Subcutaneous adipose tissue (tissue), 4 donors: ENCODE measurements around the gene FNDC3A. TPM values are rescaled to one million over a fixed set of nuclear protein-coding genes. Genes with fewer than 3 reads are reported as not detected.

Experiments used
- total RNA-seq, 4 donors: library from RNA; depleted of rRNA; stranded (reverse); fragments of >200 nt; gene quantifications; one replicate each; pipeline ENCODE4 v1.1.0, GENCODE V29; 2016
- TF ChIP-seq, protein P1 (sequence below): fragments of 450-650 bp; IDR thresholded peaks from one replicate; pipeline ENCODE4 v1.5.1; 2016; ENCODE audit warnings: low read depth, mild to moderate bottlenecking, control low read depth, antibody characterized with exemption, moderate library complexity

Gene FNDC3A
- total RNA-seq, 4 donors from 2014 or later: 30.1 to 61.2 (median 47.2) TPM

DNA sequence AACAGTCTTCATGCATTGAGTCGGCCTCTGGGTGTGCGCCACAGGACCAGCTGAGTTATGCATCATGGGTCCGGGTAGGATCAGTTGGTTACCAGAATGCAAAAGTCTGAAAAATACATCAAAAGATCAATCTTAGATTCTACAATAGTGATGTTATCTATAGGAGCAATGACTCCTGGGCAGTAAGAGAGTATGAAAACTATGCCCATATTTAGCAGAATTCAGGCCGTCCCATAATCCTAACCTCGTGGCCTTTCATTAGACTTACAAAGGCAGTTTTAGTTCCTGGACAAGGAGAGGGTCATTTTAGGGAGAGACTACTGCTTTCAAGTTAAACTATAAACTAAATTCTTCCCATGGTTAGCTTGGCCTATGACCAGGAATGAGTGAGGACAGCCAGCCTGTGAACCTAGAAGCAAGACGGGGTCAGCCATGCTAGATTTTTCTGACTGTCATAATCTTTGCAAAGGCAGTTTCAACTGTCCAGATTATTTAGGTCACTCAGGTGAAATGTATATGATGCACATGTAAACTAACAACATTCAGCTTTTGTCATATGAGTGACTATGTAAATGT, 260.2 kb downstream of the FNDC3A start:
- TF ChIP-seq, protein P1, sequence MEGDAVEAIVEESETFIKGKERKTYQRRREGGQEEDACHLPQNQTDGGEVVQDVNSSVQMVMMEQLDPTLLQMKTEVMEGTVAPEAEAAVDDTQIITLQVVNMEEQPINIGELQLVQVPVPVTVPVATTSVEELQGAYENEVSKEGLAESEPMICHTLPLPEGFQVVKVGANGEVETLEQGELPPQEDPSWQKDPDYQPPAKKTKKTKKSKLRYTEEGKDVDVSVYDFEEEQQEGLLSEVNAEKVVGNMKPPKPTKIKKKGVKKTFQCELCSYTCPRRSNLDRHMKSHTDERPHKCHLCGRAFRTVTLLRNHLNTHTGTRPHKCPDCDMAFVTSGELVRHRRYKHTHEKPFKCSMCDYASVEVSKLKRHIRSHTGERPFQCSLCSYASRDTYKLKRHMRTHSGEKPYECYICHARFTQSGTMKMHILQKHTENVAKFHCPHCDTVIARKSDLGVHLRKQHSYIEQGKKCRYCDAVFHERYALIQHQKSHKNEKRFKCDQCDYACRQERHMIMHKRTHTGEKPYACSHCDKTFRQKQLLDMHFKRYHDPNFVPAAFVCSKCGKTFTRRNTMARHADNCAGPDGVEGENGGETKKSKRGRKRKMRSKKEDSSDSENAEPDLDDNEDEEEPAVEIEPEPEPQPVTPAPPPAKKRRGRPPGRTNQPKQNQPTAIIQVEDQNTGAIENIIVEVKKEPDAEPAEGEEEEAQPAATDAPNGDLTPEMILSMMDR: no peak

DNA sequence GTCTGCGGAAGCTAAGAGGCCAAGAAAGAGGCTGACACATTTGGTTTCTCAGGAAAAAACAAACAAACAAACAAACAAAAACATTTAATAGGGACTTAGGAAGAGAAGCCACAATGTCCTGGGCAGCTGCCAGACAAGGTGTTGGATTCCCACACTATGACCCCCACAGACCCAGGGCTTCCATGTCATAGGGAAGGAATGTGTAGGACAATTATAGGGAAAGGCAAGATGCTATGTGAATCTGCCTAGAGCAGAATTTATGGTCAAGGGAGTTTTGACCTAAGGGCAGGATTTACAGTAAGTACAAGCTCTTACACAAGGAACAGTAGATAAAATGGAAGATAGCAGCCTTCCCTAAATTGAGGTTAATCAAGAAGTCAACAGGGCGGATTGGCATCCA, 262.9 kb downstream of the FNDC3A start:
- TF ChIP-seq, protein P1: no peak

DNA sequence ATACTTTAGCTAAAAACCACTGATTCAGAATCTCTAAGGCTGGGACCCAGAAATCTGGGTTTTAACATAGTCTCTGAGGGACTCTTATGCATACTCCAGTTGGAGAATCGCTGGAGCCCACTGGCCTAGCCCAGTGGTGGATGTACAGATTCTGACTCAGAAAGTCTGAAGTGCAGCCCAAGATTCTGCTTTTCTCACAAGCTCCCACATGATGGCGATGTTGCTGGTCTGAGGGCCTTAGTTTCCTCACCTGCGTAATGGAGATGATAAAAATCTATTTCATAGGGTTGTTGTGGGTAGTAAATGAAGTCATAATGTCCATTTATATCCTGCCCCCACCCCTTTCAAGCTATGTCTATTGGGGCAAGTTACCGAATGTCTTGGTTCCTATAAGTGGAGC, 264.3 kb downstream of the FNDC3A start:
- TF ChIP-seq, protein P1: no peak

DNA sequence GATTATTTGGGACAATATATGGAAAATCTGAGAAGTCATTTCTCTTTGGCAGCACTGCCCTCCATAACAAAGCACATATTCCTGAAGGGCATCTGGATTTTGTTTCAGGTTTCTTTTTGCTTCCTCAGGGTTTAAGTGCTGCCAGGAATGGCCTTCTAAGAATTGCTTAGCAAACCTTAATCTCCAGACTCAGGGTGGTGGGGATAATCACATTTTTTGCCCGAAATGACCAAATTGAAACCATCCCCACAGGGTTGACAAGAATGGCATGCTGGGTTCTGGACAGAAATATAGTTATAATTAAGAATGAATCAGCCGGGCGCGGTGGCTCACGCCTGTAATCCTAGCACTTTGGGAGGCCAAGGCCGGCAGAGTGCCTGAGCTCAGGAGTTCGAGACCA, 265.6 kb downstream of the FNDC3A start:
- TF ChIP-seq, protein P1: no peak

DNA sequence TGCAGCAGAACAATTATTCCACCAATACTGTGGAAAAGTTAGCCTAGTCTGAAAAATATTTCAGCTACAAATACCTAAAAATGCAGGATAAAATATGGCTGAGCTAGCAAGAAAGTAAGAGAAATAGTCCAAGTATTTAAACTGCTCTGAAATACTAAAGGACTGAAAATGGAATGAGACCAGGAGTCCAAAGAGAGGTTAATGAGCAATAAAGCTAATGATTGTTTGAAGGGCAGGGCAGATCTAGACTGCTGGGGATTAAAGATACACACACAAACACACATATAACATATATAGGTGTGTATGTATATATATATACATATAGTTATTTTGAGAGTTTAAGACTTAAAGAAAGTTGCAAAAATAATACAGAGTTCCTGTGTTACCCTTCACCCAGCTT, 269.4 kb downstream of the FNDC3A start:
- TF ChIP-seq, protein P1: no peak

DNA sequence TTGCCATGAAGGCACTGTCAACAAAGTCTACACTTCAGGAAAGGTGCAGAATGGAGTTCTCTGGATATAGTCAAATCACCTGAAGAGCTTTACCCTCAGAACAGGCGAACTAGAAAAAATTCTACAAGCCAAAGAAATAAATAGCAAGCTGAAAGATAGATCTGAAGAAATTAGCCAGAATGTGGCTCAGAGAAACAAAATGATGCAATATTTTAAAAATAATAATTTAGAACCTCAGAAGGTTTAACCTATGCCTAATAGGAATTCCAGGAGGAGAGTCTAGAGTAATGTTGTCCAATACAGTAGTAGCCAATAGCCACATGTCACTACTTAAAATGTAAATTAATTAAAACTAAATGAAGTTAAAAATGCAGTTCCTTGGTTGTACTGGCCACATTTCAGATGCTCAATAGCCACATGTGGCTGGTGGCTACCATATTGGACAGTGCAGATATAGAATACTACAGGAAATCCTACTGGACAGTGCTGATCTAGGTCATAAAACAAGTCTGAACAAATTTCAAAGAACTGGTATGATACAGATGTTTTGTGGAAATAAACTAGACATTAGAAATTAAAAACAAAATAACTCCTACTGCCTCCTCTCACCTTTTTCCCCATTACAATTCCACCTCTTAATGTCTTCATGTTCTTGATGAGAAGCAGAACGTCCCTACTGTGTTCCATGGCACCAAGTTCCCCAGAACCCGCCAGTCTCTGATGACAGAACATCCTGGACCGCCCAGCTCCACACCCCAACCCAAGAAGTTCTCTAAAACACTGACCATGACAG, 271.3 kb downstream of the FNDC3A start:
- TF ChIP-seq, protein P1: no peak
